A549 (cell line): ENCODE measurements around the gene MED4.

ENCODE experiments used
- BHLHE40 ChIP-seq: IDR thresholded peaks from 2 replicates; pipeline ENCODE4 v1.6.1; 2012; ENCODE audit warnings: low read depth, low read length, inconsistent platforms
- POLR2AphosphoS2 ChIP-seq: conservative IDR thresholded peaks from 2 replicates; pipeline ENCODE4 v1.6.1; 2012; ENCODE audit warnings: low read length, improper control_type of control experiment, inconsistent platforms
- TF ChIP-seq, protein P1 (sequence below): fragments of >200 bp; sonication (Bioruptor Twin); formaldehyde crosslinking; IDR thresholded peaks from 3 replicates; pipeline ENCODE4 v1.5.1; 2016

DNA sequence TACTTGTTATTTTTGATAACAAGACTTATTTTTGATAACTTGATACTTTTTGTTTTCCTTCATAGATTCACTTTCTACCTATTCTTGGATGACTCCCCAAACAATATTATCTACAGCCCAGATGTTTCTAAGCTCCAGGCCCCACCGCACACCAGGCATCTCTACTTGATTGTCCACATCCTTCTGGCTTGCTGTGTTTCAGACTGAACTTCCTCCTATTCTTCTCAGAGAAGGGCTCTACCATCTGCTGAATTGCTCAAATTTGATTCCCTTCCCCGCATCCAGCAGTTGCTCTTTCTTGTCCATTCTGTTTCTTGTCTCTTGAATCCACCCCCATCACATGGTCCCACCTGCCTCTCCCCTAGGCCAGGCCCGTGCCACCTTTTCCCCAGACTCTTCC lies 44.4 kb downstream of the MED4 start:
- TF ChIP-seq, protein P1, sequence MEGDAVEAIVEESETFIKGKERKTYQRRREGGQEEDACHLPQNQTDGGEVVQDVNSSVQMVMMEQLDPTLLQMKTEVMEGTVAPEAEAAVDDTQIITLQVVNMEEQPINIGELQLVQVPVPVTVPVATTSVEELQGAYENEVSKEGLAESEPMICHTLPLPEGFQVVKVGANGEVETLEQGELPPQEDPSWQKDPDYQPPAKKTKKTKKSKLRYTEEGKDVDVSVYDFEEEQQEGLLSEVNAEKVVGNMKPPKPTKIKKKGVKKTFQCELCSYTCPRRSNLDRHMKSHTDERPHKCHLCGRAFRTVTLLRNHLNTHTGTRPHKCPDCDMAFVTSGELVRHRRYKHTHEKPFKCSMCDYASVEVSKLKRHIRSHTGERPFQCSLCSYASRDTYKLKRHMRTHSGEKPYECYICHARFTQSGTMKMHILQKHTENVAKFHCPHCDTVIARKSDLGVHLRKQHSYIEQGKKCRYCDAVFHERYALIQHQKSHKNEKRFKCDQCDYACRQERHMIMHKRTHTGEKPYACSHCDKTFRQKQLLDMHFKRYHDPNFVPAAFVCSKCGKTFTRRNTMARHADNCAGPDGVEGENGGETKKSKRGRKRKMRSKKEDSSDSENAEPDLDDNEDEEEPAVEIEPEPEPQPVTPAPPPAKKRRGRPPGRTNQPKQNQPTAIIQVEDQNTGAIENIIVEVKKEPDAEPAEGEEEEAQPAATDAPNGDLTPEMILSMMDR, result no peak
- TF ChIP-seq BHLHE40 (no peak), POLR2AphosphoS2 (no peak)
